Measurements from ENCODE around the gene SELENOV.
A peak's percentile ranks its signal among the peaks of the same experiment; 100 is the strongest.
"Not testable (repeated sequence)": the region's sequence is repeated elsewhere in the genome, so short reads cannot be mapped to it uniquely, and the experiment has no call there.

Gene SELENOV

GRCh38 chr19:39514840-39515550 lies at the start of gene SELENOV:
Gene SELENOV (plus strand): TSS chr19:39515139. CDS start chr19:39515213, 74 bp downstream.
- DNase-seq = peak; percentile 70

GRCh38 chr19:39465956-39466747 lies 48.8 kb upstream of the SELENOV start:
- DNase-seq = no peak

- DNase-seq = no peak
These were observed 47.0 kb upstream of the SELENOV start for GRCh38 chr19:39467941-39468340.

- DNase-seq = no peak
These were observed 45.9 kb upstream of the SELENOV start for GRCh38 chr19:39469036-39469435.

- no peak for DNase-seq
These were observed 45.4 kb upstream of the SELENOV start for GRCh38 chr19:39469567-39469966.

GRCh38 chr19:39470724-39471339 lies 44.1 kb upstream of the SELENOV start:
- no peak for DNase-seq

- no peak for DNase-seq
These were observed 43.0 kb upstream of the SELENOV start for GRCh38 chr19:39471756-39472536.

GRCh38 chr19:39472746-39473442 lies 42.0 kb upstream of the SELENOV start:
- DNase-seq = no peak

- DNase-seq = no peak
These were observed 41.4 kb upstream of the SELENOV start for GRCh38 chr19:39473443-39473960.

GRCh38 chr19:39474139-39474620 lies 40.8 kb upstream of the SELENOV start:
- DNase-seq = peak; percentile 64

GRCh38 chr19:39475748-39476147 lies 39.2 kb upstream of the SELENOV start:
- no peak for DNase-seq

- DNase-seq = not testable (repeated sequence)
These were observed 35.6 kb upstream of the SELENOV start for GRCh38 chr19:39479319-39479801.

- DNase-seq = no peak
These were observed 35.0 kb upstream of the SELENOV start for GRCh38 chr19:39479916-39480315.

- DNase-seq = peak; percentile 99
These were observed 34.4 kb upstream of the SELENOV start, which contains the start of gene TIMM50 for GRCh38 chr19:39480337-39481228. Gene TIMM50 (plus strand): TSS chr19:39480838. CDS start chr19:39480854, 16 bp downstream.

GRCh38 chr19:39481229-39481545 lies 33.8 kb upstream of the SELENOV start:
- no peak for DNase-seq

GRCh38 chr19:39481676-39482075 lies 33.3 kb upstream of the SELENOV start:
- DNase-seq = no peak

- peak; percentile 80 for DNase-seq
These were observed 31.8 kb upstream of the SELENOV start for GRCh38 chr19:39483141-39483540.

GRCh38 chr19:39489756-39490155 lies 25.2 kb upstream of the SELENOV start:
- no peak for DNase-seq

- DNase-seq = no peak
These were observed 22.7 kb upstream of the SELENOV start for GRCh38 chr19:39492225-39492624.

- no peak for DNase-seq
These were observed 22.2 kb upstream of the SELENOV start for GRCh38 chr19:39492788-39493187.

GRCh38 chr19:39494661-39495060 lies 20.3 kb upstream of the SELENOV start:
- no peak for DNase-seq

Measured in NCI-H69 (cell line).